B cell (primary cell): Measurements from ENCODE around the gene ZBP1.

Source experiments
- EZH2 ChIP-seq: IDR thresholded peaks from 2 replicates; pipeline ENCODE4 v1.6.1; 2012; ENCODE audit warnings: borderline replicate concordance, low read depth, mild to moderate bottlenecking, moderate library complexity, low read length; ENCODE audit not compliant: insufficient read depth, poor library complexity, severe bottlenecking
- TF ChIP-seq, protein P1 (sequence below): fragments of 200-600 bp; IDR thresholded peaks from one replicate; pipeline ENCODE4 v1.8.0; 2022; ENCODE audit warnings: antibody characterized with exemption, mild to moderate bottlenecking

GRCh38 chr20:57620274-57620990 is at the start of gene ZBP1:
- TF ChIP-seq, protein P1, sequence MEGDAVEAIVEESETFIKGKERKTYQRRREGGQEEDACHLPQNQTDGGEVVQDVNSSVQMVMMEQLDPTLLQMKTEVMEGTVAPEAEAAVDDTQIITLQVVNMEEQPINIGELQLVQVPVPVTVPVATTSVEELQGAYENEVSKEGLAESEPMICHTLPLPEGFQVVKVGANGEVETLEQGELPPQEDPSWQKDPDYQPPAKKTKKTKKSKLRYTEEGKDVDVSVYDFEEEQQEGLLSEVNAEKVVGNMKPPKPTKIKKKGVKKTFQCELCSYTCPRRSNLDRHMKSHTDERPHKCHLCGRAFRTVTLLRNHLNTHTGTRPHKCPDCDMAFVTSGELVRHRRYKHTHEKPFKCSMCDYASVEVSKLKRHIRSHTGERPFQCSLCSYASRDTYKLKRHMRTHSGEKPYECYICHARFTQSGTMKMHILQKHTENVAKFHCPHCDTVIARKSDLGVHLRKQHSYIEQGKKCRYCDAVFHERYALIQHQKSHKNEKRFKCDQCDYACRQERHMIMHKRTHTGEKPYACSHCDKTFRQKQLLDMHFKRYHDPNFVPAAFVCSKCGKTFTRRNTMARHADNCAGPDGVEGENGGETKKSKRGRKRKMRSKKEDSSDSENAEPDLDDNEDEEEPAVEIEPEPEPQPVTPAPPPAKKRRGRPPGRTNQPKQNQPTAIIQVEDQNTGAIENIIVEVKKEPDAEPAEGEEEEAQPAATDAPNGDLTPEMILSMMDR = no peak
- TF ChIP-seq EZH2 = no peak
